Lower leg skin (tissue), 3 donors: Measurements from ENCODE around the gene IMMP2L.

Experiments used
- POLR2A ChIP-seq, 2 donors: fragments of 450-650 bp; IDR thresholded peaks; one replicate each; pipeline ENCODE4 v1.6.1; 2016 to 2017; ENCODE audit warnings: antibody characterized with exemption in 2 of 2, mild to moderate bottlenecking in 1 of 2, moderate library complexity in 1 of 2
- TF ChIP-seq, protein P1 (sequence below), 3 donors: fragments of 450-650 bp; IDR thresholded peaks; one replicate each; pipeline ENCODE4 v1.5.1; 2016; ENCODE audit warnings: antibody characterized with exemption in 3 of 3, mild to moderate bottlenecking in 3 of 3, moderate library complexity in 2 of 3

DNA sequence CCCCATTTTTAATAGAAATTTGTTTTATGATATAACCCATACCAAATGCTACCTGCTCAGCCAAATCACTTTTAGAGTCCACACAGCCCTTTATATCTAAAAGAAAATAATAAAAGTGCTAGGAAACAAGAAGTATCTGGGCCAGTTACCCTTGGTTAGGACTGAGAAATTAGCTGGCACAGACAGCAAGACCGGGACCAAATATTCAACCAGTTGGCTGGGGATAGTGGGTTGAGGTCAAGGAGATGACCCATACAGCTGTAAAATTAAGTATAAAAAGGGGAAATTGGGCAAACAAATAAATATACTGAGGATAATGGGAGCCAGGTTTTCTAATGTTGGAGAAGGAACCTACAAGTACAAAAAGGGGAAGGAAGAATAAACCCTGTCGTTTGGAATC lies 174.3 kb downstream of the IMMP2L start:
- TF ChIP-seq, protein P1, sequence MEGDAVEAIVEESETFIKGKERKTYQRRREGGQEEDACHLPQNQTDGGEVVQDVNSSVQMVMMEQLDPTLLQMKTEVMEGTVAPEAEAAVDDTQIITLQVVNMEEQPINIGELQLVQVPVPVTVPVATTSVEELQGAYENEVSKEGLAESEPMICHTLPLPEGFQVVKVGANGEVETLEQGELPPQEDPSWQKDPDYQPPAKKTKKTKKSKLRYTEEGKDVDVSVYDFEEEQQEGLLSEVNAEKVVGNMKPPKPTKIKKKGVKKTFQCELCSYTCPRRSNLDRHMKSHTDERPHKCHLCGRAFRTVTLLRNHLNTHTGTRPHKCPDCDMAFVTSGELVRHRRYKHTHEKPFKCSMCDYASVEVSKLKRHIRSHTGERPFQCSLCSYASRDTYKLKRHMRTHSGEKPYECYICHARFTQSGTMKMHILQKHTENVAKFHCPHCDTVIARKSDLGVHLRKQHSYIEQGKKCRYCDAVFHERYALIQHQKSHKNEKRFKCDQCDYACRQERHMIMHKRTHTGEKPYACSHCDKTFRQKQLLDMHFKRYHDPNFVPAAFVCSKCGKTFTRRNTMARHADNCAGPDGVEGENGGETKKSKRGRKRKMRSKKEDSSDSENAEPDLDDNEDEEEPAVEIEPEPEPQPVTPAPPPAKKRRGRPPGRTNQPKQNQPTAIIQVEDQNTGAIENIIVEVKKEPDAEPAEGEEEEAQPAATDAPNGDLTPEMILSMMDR (IDR thresholded peaks at IDR 0.05) = no peak
- no peak for TF ChIP-seq POLR2A (IDR thresholded peaks at IDR 0.05)
